Muscle of back (tissue), 11 donors: ENCODE results near the gene LTBP1. TPM values are rescaled to one million over a fixed set of nuclear protein-coding genes. Genes with fewer than 3 reads are reported as not detected.

Experiments
- DNase-seq, 3 donors: peaks; one replicate each; pipeline versions ENCODE4 v3.0.0 to v3.0.0-alpha.2; 2013
- polyA plus RNA-seq, 10 donors: library from polyadenylated mRNA; unstranded; fragments of 120-200 nt; gene quantifications; one replicate each; pipeline ENCODE4 v1.2.1, GENCODE V29; 2013; ENCODE audit not compliant: insufficient read length in 10 of 10

Gene LTBP1
- polyA plus RNA-seq, 10 donors, result 52.1 to 101 (median 66.1) TPM

DNA sequence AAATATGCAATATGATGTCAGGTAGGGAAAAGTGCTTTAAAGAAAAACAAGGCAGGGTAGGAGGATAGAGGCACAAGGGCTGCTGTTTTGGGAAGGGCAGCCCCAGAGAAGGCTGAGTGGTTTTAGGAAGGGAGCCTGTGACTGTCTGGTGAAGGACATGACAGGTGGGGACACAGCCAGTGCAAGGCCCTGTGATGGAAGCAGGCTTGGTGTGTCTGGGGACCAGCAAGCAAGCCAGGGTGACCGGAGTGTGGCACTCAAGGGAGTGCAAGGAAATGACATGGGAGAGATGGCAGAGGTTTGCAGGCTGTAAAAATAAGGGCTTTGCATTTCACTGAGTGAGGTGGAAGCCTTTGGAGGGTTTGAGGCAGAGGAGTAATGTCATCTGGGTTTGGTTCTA lies 62.0 kb downstream of the LTBP1 start:
- no peak for DNase-seq

DNA sequence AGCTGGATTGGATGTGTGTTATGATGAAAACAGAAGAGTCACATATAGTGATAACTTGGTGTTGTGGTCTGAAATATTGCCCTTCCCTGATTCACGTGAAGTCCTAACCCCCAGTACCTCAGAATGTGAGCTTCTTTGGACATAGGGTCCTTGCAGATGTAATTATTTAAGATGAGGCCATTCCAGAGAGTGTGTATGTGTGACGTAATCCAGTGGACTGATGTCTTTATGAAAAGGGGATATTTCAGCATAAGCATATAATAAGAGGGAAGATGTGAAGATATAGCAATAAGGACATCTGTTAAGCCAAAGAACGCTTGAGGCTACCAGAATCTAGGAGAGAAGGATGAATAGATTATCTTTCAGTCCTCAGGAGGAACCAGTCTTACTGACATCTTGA lies 62.5 kb downstream of the LTBP1 start:
- DNase-seq, result no peak

DNA sequence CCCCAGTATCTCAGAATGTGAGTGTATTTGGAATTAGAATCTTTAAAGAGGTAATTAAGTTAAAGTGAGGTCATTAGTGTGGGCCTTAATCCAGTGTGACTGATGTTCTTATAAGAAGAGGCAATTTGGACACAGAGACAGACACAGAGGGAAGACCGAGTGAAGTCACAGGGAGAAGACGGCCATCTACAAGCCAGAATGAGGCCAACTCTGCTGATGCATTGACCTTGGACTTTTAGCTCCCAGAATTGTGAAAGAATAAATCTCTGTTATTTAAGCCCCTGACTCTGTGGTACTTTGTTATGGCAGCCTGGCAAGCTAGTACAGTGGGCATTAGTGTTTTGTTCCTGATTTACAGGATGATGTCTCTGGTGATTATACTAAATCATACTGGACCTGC lies 64.6 kb downstream of the LTBP1 start:
- no peak for DNase-seq

DNA sequence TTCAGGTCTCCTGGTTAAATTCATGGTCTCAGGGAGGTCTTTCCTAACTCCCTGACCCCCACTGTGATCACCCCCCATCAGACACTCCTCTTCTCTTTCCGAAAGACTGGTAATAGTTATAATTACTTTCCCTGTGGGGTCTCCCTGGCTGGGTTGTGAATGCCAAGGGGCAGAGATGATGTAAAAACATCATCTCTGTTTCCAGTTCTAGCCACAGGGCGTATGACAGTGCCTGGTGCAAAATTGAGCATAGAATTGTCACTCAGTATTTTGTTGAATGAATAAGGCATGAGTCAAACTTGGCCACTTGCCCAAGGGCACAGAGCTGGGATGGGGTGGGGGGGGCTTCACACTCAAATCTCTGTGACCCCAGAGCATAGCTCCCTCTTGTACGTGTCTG lies 65.2 kb downstream of the LTBP1 start:
- DNase-seq, result no peak

DNA sequence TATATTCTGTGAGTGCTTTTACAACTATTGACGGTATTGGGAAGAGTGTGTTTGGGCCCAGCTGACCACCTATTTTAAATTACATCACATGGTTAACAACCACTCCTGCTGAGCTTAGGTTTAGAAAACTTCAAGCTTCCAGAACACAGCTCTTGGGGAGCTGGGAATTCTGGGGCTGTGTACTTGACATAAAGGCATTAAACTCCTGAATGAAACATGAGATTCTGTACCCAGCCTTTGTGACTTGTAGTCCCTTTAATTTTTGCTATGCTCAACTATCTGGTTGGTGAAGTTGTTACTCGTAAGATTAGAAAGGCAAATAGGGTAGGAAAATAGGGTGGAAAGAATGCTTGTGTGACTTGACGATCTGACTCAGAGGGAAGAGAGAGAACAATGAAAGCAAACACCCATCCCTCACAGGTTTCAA lies 66.9 kb downstream of the LTBP1 start:
- DNase-seq, result no peak

DNA sequence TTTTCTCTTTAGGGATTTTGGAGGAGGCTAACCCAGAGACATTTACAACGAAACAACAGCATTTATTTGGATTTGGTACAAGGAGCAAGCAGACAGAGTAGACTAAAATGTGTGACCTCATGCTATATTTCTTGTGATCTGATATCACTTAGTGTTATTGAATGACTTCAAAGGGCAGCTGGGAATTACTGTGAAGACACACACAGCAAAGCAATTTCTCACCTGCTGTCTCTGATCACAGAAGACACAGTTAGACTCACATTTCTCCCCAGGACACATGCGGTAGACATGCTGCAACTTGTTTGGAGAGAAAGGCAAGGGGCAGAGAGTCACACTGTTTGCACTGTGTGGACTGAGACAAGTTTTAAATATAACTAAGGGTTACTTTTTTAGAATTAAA lies 67.5 kb downstream of the LTBP1 start:
- no peak for DNase-seq

DNA sequence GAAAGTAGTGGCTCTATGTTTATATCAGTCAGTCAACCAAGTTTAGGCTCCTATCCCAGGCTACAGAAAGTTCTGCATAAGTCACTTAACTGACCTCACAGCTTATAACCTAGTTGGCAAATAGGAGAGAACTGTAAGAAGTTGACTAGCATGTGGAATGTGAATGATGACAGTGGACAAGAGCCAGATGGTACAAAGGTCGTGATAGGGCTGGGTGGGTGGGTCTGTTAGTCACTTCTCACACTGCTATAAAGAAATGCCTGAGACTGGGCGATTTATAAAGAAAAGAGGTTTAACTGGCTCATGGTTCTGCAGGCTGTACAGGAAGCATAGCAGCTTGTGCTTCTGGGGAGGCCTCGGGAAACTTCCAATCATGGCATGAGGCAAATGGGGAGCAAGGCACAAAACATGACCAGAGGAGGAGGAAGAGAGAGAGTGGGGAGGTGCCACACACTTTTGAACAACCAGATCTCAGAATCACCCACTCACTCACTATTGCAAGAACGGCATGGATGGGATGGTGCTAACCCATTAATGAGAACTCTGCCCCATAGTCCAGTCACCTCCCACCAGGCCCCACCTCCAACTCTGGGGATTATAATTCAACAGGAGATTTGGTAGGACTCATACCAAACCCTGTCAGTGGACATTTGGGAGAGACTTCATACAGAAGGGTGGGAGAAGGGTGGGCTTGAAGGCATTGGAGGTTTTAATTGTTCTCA lies 68.8 kb downstream of the LTBP1 start:
- no peak for DNase-seq

DNA sequence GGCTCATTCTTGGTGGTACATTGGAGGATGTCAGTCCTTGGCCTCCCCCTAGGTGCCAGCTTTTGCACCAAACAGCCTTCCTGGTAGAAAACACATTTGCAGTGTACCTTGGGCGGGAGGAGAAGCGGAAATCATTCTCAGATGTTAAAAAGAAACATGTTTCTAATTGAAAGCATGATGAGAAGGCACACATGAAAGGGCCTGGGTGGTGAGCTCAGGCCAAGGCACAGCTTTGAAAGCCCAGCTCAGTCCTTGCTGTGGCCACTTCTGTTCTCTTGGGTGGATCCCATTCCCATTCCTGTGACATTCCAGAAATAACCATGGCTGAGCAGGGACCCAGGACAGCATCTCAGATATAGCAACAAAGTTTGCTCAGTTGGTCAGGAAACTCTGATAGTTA lies 71.5 kb downstream of the LTBP1 start:
- DNase-seq, result no peak

DNA sequence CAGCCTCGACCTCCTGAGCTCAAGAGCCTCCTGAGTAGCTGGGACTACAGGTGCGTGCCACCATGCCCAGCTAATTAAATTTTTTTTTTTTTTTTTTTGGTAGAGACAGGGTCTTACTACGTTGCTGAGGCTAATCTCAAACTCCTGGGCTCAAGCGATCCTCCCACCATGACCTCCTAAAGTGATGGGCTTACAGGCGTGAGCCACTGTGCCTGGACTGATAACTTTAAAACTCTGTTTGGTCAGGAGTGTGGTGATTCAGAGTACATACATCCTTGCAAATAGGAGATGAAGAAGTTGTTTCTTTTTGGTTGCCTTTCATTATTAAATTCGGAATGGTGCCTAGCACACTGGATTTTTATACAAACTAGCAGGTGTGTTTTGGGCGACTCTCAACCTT lies 73.0 kb downstream of the LTBP1 start:
- DNase-seq, result no peak

DNA sequence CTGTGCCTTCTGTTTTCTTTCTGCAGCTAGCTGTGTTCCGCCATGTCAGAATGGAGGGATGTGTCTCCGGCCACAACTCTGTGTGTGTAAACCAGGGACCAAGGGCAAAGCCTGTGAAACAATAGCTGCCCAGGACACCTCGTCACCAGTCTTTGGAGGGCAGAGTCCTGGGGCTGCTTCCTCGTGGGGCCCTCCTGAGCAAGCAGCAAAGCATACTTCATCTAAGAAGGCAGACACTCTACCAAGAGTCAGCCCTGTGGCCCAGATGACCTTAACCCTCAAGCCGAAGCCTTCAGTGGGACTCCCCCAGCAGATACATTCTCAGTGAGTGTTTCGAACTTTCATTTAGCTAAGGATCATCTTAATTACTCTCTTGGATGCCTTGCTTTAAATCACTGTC lies 74.1 kb downstream of the LTBP1 start:
- DNase-seq, result no peak

DNA sequence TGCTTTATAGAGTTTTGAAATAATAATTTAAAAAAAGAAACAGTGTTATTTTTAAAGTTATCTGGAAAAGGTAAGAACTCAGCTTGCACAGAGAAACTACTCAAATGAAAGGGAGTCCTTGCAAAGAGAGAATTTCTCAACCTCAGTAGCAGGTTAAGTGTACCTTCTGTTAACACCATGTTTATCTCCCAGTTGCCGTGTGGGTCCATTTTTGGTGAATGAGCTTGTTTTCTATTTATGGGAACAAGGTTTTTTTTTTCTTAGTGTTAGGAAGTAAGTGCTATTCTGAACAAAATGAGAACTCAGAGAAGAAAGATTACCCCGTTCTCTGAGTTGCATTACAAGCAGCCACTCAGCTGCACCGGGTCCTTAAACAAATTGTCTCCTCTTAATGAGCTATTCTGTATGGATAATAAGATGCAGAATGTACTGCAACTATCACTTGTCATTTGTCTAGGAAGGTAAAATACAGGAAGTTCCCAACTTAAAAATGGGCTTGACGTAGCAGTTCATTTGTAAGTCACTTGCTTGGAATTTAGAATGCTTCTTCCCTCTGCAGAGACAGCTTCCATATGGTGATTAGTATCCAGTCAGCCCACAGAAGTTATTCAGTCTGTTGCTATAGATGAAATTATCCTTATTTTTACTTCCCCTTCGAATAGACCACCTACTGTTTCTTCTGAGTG lies 74.9 kb downstream of the LTBP1 start:
- DNase-seq, result no peak

DNA sequence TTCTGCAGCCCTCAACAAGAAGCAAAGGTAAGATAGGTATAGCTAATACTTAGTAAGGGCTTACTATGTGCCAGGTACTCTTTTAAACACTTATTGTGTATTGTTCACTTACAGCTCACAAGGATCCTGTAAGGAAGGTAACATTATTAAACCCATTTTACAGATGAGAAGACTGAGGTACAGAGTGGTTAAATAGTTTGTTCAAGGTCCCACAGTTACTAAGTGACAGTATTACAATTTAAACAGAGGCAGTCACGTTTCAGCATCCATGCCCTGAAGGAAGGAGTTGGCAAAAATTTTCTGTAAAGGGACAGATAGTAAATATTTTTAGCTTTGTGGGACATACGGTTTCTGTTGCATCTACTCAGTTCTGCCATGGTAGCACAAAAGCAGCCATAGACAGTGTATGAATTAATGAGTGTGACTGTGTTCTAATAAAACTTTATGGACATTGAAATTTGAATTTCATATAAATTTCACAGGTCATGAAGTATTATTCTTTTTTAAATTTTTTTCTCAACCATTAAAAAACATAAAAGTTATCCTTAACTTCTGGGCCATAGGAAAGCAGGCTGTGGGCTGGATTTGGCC lies 75.7 kb downstream of the LTBP1 start:
- no peak for DNase-seq

DNA sequence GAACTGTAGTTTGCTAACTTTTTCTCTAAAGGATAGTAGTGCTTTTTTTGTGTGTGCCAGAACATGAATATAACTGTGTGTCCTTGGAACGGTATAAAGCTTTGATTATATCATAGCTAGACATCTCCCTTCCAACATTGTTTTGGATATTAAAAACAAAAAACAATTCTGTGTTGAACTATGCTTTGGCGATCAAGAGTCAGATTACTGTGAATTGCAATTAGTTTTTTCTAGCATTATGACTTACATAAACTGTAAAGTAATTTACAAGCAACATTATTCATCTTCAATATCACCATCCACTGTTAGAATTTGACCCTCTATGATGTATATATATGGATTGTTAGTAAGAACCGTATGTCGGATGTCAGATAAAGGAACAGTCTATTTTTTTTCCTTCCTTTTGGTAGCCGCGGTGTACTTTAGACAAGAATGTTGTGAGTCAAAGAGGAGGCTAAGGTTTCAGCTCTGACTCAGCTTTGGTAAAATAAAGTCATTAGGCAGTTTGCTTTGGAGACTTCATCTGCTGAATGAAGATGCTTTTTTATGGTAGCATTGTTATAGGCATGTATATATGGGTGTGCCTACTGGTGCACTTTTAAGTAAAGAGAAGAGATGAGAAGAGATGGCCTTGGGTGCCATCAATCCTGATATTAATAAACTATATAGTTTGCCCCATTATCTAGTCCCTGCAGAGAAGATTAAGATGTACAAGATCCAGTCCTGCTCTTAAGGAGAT lies 76.4 kb downstream of the LTBP1 start:
- peak in 1 of 3 donors; percentile 76 for DNase-seq

DNA sequence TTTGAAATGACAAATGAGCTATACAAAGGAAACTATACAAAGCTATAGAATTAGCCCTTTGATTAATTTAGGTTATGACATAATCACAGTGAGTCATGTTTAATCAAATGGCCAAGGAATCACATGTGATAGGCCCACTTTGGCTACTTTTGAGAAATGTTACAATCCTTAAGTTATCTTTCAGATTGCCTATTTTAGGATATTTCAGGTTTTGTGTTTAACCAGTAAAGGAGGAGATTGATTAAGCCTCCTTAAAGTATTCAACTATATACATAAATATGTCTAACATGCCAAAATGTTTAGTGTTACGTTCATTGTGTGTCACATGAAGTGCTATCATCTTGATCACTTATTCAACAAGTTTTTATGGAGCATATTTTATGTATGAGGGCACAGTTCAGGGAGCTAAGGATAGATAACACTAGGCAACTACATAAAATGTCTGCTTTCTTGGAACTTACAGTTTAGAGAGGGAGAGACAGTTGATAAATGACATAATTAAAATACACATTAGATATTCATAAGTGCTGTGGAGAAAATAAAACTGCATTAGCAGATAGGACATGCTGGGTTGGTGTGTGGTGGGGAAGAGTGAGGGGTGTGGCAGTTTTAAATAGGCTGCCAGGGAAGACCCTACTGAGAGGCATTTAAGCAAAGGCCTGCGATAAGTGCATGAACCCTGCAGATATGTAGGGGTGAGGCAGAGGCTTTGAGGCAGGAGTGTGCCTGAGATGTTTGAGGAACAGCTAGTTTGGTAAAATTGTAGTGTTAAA lies 77.2 kb downstream of the LTBP1 start:
- DNase-seq, result no peak

DNA sequence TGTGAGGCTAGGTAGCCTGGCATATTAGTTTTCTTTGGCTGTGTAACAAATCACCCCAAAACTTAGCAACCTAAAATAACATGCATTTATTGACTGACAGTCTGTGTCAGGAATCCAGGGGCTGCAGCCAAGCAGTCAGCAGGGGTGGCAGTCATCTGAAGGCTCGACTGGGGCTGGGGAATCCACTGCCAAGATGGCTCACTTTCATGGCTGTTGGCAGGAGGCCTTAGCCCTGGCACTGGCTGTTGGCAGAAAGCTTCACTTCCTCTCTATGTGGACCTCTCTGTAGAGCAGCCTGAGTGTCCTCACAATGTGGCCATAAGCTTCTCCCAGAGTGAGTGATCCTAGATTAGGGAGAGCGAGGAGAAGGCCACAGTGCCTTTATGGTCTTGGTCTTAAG lies 78.0 kb downstream of the LTBP1 start:
- no peak for DNase-seq

DNA sequence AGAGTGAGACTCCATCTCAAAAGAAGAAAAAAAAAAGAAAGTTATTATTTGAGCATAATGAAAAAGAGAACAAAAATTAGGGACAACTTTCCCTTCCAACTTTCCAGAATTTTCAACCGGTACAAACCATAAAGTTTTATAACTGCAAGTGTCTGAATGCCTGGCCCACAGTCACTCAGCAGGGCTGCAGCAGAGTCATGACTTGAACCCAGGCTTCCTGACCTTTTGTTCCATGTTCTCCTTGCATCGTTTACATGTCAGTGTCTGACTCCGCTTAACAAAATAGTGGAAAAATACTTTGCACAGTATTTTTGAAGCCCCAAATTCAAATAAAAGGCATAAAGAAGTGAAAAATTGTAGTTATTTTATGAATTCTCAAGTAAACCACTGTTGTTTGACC lies 82.7 kb downstream of the LTBP1 start:
- DNase-seq, result no peak

DNA sequence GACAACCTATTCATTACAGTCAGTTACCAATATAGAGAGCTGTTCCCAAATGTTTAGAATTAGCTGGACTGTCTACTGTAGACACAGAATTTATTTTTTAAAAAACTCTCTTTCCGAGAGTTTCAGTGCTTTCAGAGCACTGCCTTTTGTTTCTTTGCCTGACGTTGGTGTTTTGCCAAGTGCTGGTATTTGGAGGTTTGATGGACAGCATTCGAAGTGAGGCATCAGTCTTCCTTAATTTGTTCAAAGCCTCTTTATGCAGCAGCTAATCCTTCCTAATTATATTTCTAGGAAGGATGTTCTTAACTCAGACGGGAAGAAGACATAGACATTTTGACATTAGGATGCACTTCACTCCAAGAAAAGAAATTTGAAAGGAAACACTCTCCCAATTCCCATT lies 83.2 kb downstream of the LTBP1 start:
- no peak for DNase-seq

DNA sequence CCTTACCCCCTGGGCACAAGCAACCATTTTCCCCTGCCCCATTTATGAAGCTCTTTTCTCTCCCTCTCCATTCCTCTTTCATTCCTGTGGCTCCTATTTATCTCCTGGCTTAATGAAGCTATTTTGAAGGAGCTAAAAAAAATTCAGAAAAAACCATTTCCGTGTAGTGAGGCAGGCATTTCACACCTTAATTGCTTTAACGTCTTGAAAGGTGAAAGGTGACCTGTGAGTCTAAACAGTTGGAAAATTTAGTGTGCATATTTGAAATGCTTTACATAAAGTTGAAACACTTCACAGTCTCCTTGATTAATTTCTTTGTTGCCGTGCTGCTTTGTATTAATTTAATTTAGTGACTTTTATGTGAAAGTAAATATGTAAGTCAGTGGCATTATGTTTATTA lies 83.6 kb downstream of the LTBP1 start:
- DNase-seq, result no peak

DNA sequence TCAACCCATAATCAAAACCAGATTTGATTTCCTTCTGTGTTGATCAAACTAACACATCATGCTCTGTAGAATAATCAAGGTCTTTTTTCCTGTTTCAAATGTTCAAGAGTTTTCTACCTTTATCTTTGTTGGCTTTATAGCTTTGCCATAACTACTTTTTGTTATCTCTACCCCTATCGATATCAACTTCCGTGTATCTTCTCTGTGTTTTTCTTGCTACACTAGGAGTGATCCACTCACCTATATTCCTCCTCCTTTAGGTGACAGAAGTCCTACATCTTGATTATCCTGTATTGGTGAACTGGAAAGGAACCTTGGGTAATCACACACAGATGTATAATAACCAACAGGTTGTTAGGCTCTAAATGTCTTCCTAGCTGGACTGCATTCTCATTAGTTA lies 85.5 kb downstream of the LTBP1 start:
- no peak for DNase-seq

DNA sequence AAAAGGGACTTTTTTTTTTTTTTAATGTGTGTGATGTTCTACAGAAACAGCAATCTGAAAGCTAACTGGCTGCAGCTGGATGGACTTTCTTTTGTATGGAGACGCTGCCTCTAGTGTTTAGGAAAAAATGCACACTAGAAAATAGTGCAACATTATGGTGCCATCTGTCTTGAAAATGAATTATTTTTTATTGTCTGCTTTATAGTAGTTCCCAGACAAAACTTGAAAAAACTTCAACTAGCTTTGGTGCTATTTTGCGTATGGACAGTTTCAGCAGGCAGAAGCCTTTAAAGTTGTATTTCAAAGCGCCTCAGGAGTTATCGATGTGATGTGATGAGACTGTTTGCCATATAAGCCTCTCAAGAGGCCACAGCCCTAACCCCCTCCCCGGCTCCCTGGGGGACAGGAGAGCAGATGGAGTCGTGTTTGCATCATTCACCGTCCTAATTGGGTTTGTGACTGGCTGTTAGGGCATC lies 86.9 kb downstream of the LTBP1 start:
- peak; percentile 44 to 77 (median 53) for DNase-seq

DNA sequence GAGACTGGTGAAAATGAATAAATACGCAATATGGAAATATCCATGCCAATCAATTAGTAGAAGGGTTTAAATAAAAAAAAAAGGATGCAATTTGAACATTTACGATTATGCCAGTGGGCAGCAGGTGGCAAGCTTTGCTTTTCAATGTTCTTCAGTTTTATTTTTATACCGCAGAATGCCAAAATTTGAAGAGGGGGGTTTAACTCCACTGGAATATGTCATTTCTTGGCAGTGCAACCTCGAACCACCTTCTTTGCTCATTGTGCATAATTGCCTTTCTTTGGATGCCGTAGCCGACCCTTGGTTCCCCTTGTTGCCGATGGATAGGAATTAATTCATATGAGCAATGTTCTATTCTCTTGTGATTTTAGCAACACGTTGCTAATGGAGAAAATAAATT lies 88.0 kb downstream of the LTBP1 start:
- DNase-seq, result peak in 2 of 3 donors; percentile 52 to 72

DNA sequence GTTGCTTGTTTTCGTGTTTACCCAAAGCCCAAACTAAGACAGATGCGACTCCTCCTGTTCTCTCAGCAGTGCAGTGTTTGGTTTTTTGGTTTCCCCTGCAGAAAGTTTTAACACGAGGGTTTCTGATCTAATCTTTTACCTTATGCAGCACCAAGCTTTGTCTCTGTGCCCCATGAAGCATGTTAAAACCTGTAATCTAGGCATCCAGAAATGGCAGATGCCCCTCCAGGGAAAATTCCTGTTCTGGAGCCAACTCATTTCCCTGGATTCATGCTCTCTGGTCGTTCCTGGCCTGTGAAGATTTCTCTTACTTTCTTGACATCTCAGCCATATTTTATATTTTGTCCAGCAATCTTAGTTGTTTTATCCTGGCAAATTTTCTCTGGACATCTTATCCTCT lies 91.5 kb downstream of the LTBP1 start:
- DNase-seq, result no peak
